Smooth muscle cell (in vitro differentiated cells): ENCODE measurements around the gene ATAD3C. TPM values are rescaled to one million over a fixed set of nuclear protein-coding genes. Genes with fewer than 3 reads are reported as not detected.
A peak's percentile ranks its signal among the peaks of the same experiment; 100 is the strongest.

Experiments used
- DNase-seq: peaks from one replicate; lab custom pipeline; 2025; ENCODE audit not compliant: unreplicated experiment; lab: John Stamatoyannopoulos, UW
- H2AFZ ChIP-seq: fragments of 200-600 bp; sonication (generic); 2 replicates; pipeline ENCODE4 v1.6.0; 2016; ENCODE audit warnings: antibody characterized with exemption, low read depth, mild to moderate bottlenecking
- H3F3A ChIP-seq: fragments of 200-600 bp; sonication (generic); 2 replicates; pipeline ENCODE4 v1.6.0; 2017; ENCODE audit warnings: antibody characterized with exemption, low read depth
- H3K27ac ChIP-seq: fragments of 200-600 bp; sonication (generic); 2 replicates; pipeline ENCODE4 v1.5.1; 2016; ENCODE audit warnings: low read depth, mild to moderate bottlenecking
- H3K27me3 ChIP-seq: fragments of 200-600 bp; sonication (generic); 2 replicates; pipeline ENCODE4 v1.6.1; 2016; ENCODE audit warnings: low read depth, mild to moderate bottlenecking
- H3K36me3 ChIP-seq: fragments of 200-600 bp; sonication (generic); 2 replicates; pipeline ENCODE4 v1.5.1; 2016; ENCODE audit warnings: low read depth
- H3K4me1 ChIP-seq: fragments of 200-600 bp; sonication (generic); 2 replicates; pipeline ENCODE4 v1.5.1; 2016; ENCODE audit warnings: low read depth
- H3K4me2 ChIP-seq: fragments of 200-600 bp; sonication (generic); 2 replicates; pipeline ENCODE4 v1.6.0; 2016; ENCODE audit warnings: mild to moderate bottlenecking
- H3K4me3 ChIP-seq: fragments of 200-600 bp; sonication (generic); 2 replicates; pipeline ENCODE4 v1.5.1; 2016; ENCODE audit warnings: mild to moderate bottlenecking
- H3K79me2 ChIP-seq: fragments of 200-600 bp; sonication (generic); 2 replicates; pipeline ENCODE4 v1.6.0; 2016; ENCODE audit warnings: low read depth, mild to moderate bottlenecking
- H3K9ac ChIP-seq: fragments of 200-600 bp; sonication (generic); 2 replicates; pipeline ENCODE4 v1.6.0; 2016; ENCODE audit warnings: low read depth
- H3K9me3 ChIP-seq: fragments of 200-600 bp; sonication (generic); replicated peaks from 2 replicates; pipeline ENCODE4 v1.5.1; 2016; ENCODE audit warnings: low read depth
- H4K20me1 ChIP-seq: fragments of 200-600 bp; sonication (generic); 2 replicates; pipeline ENCODE4 v1.6.0; 2016; ENCODE audit warnings: low read depth
- CTCF ChIP-seq: fragments of 200-600 bp; sonication (generic); IDR thresholded peaks from 2 replicates; pipeline ENCODE4 v1.5.1; 2017; ENCODE audit warnings: borderline replicate concordance, mild to moderate bottlenecking, antibody characterized with exemption; ENCODE audit not compliant: insufficient read depth, poor library complexity, severe bottlenecking
- WGBS: methylation state at CpG from one replicate; pipeline ENCODE4 v1.1.7; 2016; ENCODE audit warnings: low lambda C conversion rate; 5-methylcytosine and 5-hydroxymethylcytosine counted together
- polyA plus RNA-seq: library from polyadenylated mRNA; unstranded; fragments of >200 nt; fragmentation: Nextera tagmentation; extraction: Ambion mirVana; gene quantifications from 2 replicates; pipeline ENCODE4 v1.2.1, GENCODE V29; 2016
- total RNA-seq: library from RNA; depleted of rRNA; stranded (reverse); fragments of >200 nt; gene quantifications from 2 replicates; pipeline ENCODE4 v1.2.3, GENCODE V29; 2014

The ATAD3C gene
- total RNA-seq (0.09 and 0.40 TPM in 2 replicates), polyA plus RNA-seq (0.86 and 2.6 TPM in 2 replicates)

GRCh38 chr1:1449099-1449739, at the start of gene ATAD3C:
Gene ATAD3C (plus strand): TSS chr1:1449689. CDS start chr1:1450684, 995 bp downstream.
- no peak within 1 kb of the TSS for H3K4me2 ChIP-seq
- no peak within 1 kb of the TSS for H3K9ac ChIP-seq
- no peak for TF ChIP-seq CTCF
- no peaks in the 10 kb centered on the region for H3K4me1 ChIP-seq
- 91% methylated on average over 6 of the region's 6 CpGs for WGBS
- H3K36me3 ChIP-seq = no peaks in the 10 kb centered on the region
- H4K20me1 ChIP-seq = no peaks in the 10 kb centered on the region
- no peak within 1 kb of the TSS for H2AFZ ChIP-seq
- no peak for DNase-seq
- H3K4me3 ChIP-seq = no peak within 1 kb of the TSS
- H3K27ac ChIP-seq = no peak within 1 kb of the TSS
- no peaks in the 10 kb centered on the region for H3K27me3 ChIP-seq
- no peaks in the 10 kb centered on the region for H3F3A ChIP-seq
- H3K9me3 ChIP-seq = no peaks in the 10 kb centered on the region
- H3K79me2 ChIP-seq = no peaks in the 10 kb centered on the region

- Histone ChIP-seq H3K9ac (peak overlapping the region; percentile 91), H3K9me3 (no peaks in the 10 kb centered on the region), H3K36me3 (no peaks in the 10 kb centered on the region), H2AFZ (peak overlapping the region; percentile 1), H3K79me2 (peaks cover 67% of the 10 kb centered on the region), H3K4me2 (peak overlapping the region; percentile 99), H3K27me3 (no peaks in the 10 kb centered on the region), H3F3A (peaks cover 23% of the 10 kb centered on the region), H3K4me1 (peaks cover 7% of the 10 kb centered on the region), H3K27ac (peak overlapping the region; percentile 80), H3K4me3 (peak overlapping the region; percentile 97), H4K20me1 (peaks cover 7% of the 10 kb centered on the region)
- TF ChIP-seq CTCF = no peak
- no peak for DNase-seq
- WGBS = 10% methylated on average over 34 of the region's 34 CpGs
Observed at GRCh38 chr1:1399872-1400575, 49.5 kb upstream of the ATAD3C start.

GRCh38 chr1:1400576-1401456, 48.7 kb upstream of the ATAD3C start:
- 93% methylated on average over 22 of the region's 22 CpGs for WGBS
- DNase-seq = no peak
- peak overlapping the region; percentile 99 for H3K4me2 ChIP-seq

More at GRCh38 chr1:1400576-1401456, 48.7 kb upstream of the ATAD3C start:
- Histone ChIP-seq H3K4me3 (peak overlapping the region; percentile 97), H3K27me3 (no peaks in the 10 kb centered on the region), H3K9me3 (no peaks in the 10 kb centered on the region), H2AFZ (no peak overlapping the region), H3K27ac (peak overlapping the region; percentile 80), H3F3A (peaks cover 23% of the 10 kb centered on the region), H4K20me1 (peaks cover under 1% of the 10 kb centered on the region), H3K4me1 (peaks cover 7% of the 10 kb centered on the region), H3K36me3 (no peaks in the 10 kb centered on the region), H3K9ac (peak overlapping the region; percentile 91), H3K79me2 (peaks cover 67% of the 10 kb centered on the region)
- TF ChIP-seq CTCF = no peak
